Right cardiac atrium (tissue), 5 donors: Measurements from ENCODE around the gene GYG1. TPM values are rescaled to one million over a fixed set of nuclear protein-coding genes. Genes with fewer than 3 reads are reported as not detected.
A peak's percentile ranks its signal among the peaks of the same experiment; 100 is the strongest.
"Not testable (repeated sequence)": the region's sequence is repeated elsewhere in the genome, so short reads cannot be mapped to it uniquely, and the experiment has no call there.

Experiments used
- ATAC-seq, 2 donors: fragments of 200-7000 bp; cut with Tn5 transposase; one replicate each; pipeline versions ENCODE4 v1.8.0 to v1.9.1; 2020; ENCODE audit warnings: moderate library complexity in 2 of 2, mild to moderate bottlenecking in 1 of 2
- DNase-seq, 3 donors: peaks; one replicate each; pipeline ENCODE4 v3.0.0-alpha.2; 2020
- H3K27ac ChIP-seq: one replicate; pipeline ENCODE4 v1.5.1; 2013; ENCODE audit warnings: mild to moderate bottlenecking, low read length, control low read depth, moderate library complexity
- H3K27me3 ChIP-seq: one replicate; pipeline ENCODE4 v1.6.1; 2013; ENCODE audit not compliant: control insufficient read depth, insufficient read depth
- H3K4me1 ChIP-seq: one replicate; pipeline ENCODE4 v1.6.1; 2013; ENCODE audit warnings: low read length; ENCODE audit not compliant: control insufficient read depth, insufficient read depth
- H3K4me3 ChIP-seq: one replicate; pipeline ENCODE4 v1.5.1; 2013; ENCODE audit warnings: low read length, control low read depth
- H3K9me3 ChIP-seq: one replicate; pipeline ENCODE4 v1.6.1; 2013; ENCODE audit warnings: low read length; ENCODE audit not compliant: control insufficient read depth
- WGBS: extraction: QIAGEN DNeasy Blood & Tissue Kit; methylation state at CpG from one replicate; pipeline ENCODE4 v1.1.7; 2013; 5-methylcytosine and 5-hydroxymethylcytosine counted together
- intact Hi-C, 4 donors: fragments of 100-400 bp; cut with DNase I; formaldehyde crosslinking; loops; one replicate each; pipeline versions ENCODE4 v1.11.0 to v1.14.0; 2022 to 2023
- polyA plus RNA-seq: library from polyadenylated mRNA; stranded (reverse); fragments of 200-250 nt; gene quantifications from one replicate; pipeline ENCODE4 v1.2.3, GENCODE V29; 2013
- total RNA-seq, 4 donors: library from RNA; stranded (reverse); fragmentation: NEBNext Ultra II Directional; extraction: Animal tissue kit (Norgen Biotek cat#: 25700); gene quantifications; one replicate each; pipeline ENCODE4 v1.2.1, GENCODE V29; 2021
- donor health status: healthy with polysubstance abuse.
- donor health status: DM: no; HTN: yes; CAD: no.
- donor health status: DM: no; HTN: no; CAD: no.
- donor health status: DM: no; HTN: yes; CAD: no; lungs with severe emphysema.
- donor health status: DM: yes; HTN: yes; CAD: no.

Gene GYG1
- total and polyA plus RNA-seq, 5 donors, result 98.4 to 144 (median 123) TPM

DNA sequence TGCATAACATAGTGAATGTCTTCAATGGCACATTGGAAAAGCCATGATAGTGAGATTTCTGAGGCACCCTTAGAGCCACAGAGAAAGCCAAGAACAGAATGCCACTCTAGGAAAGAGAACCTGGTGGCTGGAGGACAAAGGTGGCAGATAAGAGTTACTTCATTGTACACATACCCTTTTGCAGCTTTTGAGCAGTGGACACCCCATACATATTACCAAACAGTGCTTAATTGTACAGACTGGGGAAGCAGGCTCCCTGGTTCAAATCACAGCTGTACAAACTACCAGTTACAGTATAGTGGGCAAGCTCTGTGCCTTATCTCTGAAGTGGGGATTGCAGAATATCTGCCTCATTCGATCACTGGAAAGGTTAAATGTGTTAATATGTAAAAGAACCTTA is 10.1 kb upstream of the GYG1 start:
- H3K27me3 ChIP-seq, result no peaks in the 10 kb centered on the region
- ATAC-seq, result no peak
- no peaks in the 10 kb centered on the region for H3K9me3 ChIP-seq
- no peak overlapping the region for H3K4me3 ChIP-seq
- WGBS, result 94% methylated on average over 1 of the region's 1 CpG
- H3K4me1 ChIP-seq, result no peaks in the 10 kb centered on the region
- intact Hi-C loops, result no loop called here
- H3K27ac ChIP-seq, result no peak overlapping the region
- no peak for DNase-seq

DNA sequence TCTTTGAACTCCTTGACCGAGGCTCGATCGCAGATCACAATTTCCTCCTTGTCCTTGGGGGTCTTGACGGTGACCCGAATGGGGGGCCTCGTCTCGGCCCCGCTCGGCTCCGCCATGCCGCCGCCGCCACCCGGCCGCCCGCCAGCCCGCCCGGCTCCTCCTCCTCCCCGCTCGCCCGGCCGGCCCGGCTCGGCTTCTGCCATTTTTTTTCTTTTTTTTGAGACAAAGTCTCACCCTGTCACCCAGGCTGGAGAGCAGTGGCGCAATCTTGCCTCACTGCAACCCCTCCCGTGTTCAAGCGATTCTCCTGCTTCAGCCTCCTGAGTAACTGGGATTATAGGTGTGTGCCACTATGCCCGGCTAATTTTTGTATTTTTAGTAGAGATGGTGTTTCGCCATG is 3.8 kb upstream of the GYG1 start:
- H3K9me3 ChIP-seq, H3K4me3 ChIP-seq, DNase-seq, intact Hi-C loops, H3K27me3 ChIP-seq, H3K27ac ChIP-seq, H3K4me1 ChIP-seq, ATAC-seq: not testable (repeated sequence)
- 97% methylated on average over 29 of the region's 29 CpGs for WGBS

DNA sequence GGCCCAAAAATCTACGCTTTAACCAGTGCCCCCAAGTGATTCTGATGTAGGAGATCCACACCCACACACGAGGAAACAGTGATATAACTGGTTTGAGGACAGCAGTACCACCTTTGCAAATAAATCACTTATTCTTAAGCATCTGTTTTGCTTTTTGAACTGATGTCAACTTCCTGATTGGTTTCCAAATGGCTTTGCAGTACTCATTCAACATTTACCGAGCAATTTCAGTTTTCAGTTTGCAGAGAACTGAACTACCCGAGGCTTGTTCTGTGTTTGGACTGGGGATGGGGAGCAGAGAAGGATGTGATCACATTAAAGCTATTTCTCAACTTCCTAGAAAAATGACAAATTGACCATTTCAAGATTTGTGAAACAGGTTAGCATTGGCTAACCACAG is 1.1 kb upstream of the GYG1 start:
- ATAC-seq (no peak), DNase-seq (no peak)
- H3K4me3 ChIP-seq, result no peak overlapping the region
- H3K9me3 ChIP-seq, result no peaks in the 10 kb centered on the region
- H3K4me1 ChIP-seq, result peaks cover 5% of the 10 kb centered on the region
- intact Hi-C loops, result no loop called here
- H3K27me3 ChIP-seq, result no peaks in the 10 kb centered on the region
- no peak overlapping the region for H3K27ac ChIP-seq
- WGBS, result 68% methylated on average over 4 of the region's 4 CpGs

DNA sequence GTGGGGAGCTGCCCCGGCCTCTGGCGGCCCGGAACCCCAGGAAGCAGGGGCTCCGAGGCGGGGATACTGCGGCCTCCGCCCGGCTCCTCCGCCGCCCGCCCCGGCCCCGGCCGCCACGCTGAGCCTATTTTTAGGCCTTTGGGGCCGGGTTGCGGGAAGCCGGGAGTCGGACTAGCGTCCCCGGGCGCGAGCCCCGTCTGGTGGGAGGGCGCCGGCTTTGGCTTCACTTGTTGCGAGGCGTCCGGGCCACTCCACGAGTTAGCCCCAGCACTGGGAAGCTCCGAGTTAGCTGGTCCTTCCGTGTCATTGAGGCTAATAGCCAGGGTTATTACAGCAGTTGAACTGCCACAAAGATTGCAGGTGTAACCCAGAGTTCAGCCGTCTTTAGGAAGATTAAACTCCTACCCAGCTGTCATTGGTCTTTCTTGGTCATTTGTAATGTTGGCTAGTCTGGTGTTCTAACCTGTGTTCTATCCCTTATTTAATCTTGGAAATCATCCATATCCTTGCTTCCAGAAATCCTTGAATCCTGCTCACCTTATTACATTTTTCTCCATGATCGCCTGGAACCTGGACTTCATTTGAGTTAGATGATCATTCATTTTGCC is 791 bp downstream of the GYG1 start:
- 3% methylated on average over 34 of the region's 34 CpGs for WGBS
- Histone ChIP-seq H3K4me1 (peaks cover 5% of the 10 kb centered on the region), H3K27ac (peak overlapping the region; percentile 94), H3K9me3 (no peaks in the 10 kb centered on the region), H3K27me3 (no peaks in the 10 kb centered on the region), H3K4me3 (peak overlapping the region; percentile 87)
- DNase-seq (peak; percentile 68 to 84 (median 81)), ATAC-seq (peak; percentile 59 to 66)
- intact Hi-C loops, result no loop called here

DNA sequence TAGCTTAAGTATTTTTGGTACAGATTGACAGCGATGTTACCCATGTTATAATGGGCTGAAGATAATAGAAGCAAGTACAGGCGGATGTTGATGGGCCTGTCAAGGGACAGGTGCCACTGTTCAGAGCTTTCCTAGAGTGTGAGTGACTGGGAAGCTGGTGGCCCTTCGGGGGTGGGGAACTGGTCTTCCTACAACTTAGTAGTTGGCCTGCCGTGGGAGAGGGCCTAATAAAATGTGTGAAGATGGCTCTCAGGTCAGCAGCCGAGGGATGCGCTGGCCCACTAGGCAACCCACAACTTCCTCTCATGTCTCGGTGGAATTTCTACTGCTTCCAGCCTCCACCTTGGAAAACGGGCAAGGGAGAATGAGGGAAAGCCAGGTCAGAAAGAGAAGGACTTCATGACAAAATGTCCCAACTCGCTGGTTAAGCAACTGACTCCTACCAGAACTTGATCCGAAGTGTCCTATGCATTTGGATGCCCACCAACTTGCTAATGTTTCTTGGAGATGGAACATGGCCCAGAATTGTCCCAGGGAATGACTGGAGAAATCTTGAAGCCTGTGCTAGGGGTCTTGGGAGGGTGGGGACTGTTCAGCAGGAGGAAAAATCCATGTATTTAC is 1.4 kb downstream of the GYG1 start:
- no peak overlapping the region for H3K27ac ChIP-seq
- DNase-seq (no peak), ATAC-seq (no peak)
- H3K4me3 ChIP-seq, result peak overlapping the region; percentile 87
- H3K9me3 ChIP-seq, result no peaks in the 10 kb centered on the region
- intact Hi-C loops, result no loop called here
- 74% methylated on average over 10 of the region's 10 CpGs for WGBS
- H3K27me3 ChIP-seq, result no peaks in the 10 kb centered on the region
- H3K4me1 ChIP-seq, result peaks cover 5% of the 10 kb centered on the region

DNA sequence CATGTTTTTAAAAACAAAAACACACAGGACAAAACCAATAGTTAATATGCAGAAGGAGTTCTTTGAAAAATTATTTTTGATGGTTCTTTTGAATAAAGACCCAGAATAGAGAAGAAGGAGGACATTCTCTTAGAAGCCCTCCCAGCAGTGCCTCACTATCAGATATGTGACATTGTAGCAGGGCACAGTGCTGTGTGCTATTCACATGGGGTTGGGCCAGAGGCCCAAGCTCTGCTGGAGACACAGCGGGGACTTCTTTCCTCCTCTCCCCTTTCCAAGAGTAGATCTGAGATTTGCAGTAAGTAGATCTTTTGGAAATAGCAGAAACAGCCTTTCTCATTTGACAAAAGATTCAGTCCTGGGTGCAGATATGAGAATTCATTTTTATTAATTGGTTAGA is 6.3 kb downstream of the GYG1 start:
- Histone ChIP-seq H3K27ac (no peak overlapping the region), H3K9me3 (no peaks in the 10 kb centered on the region), H3K27me3 (no peaks in the 10 kb centered on the region), H3K4me3 (no peak overlapping the region), H3K4me1 (peaks cover 4% of the 10 kb centered on the region)
- ATAC-seq, result no peak
- intact Hi-C loops, result no loop called here
- WGBS, result 84% methylated on average over 1 of the region's 1 CpG
- DNase-seq, result no peak

DNA sequence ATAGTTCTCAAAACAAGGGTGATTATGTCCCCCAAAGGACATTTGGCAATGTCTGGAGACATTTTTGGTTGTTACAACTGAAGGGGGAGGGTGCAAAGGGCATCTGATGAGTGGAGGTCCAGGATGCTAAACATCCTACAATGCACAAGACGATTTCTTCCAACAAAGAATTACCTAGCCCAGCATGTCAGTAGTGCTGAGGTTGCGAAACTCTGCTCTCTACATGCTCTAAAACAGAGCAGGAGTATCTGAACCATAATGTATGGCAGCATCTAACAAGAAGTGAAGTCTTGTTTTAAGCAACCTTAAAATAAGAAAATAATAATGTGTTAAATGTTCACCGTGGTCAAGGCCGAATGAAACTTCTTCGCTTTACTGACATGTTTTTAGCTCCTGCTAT is 7.0 kb downstream of the GYG1 start:
- H3K4me1 ChIP-seq, result no peaks in the 10 kb centered on the region
- H3K9me3 ChIP-seq, result no peaks in the 10 kb centered on the region
- intact Hi-C loops, result no loop called here
- no peak overlapping the region for H3K4me3 ChIP-seq
- no peak for DNase-seq
- no peaks in the 10 kb centered on the region for H3K27me3 ChIP-seq
- no peak for ATAC-seq
- WGBS, result 79% methylated on average over 5 of the region's 5 CpGs
- H3K27ac ChIP-seq, result no peak overlapping the region

DNA sequence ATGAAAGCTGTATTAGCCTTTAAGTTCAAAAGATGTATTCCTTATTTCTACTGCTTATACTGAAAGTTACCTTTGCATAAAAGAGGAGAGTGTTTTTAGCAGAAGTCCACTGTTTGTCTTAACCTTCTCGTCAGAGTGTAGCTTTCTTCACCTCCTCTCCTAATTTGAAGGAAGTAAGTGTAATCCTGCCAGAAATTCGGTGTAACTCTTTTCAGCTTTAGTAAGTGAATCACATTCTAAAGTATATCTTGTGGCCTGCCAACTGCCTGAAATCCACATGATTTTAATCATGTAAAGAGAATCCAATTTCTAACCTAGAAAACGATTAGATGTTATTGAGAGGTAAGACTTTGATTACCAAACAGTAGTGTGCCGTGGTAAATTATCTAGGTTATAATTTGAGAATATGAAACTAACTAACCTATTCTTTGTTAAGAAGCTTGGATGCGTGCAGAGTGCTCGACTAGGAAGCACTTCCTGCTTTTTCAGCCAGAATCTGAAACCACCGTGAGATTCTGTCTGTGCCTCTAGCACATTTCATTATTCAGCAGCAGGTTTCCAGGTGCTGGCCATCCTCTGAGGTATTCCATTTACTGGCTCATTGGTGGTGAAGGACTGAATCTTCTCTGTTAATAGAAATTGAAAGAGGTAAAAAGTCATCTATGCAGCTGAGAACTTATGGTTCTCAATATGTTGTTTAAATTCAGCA is 7.5 kb downstream of the GYG1 start:
- DNase-seq (no peak), ATAC-seq (peak in 1 of 2 donors; percentile 28)
- H3K4me1 ChIP-seq, result no peaks in the 10 kb centered on the region
- H3K4me3 ChIP-seq, result no peak overlapping the region
- WGBS, result 28% methylated on average over 7 of the region's 7 CpGs
- intact Hi-C loops, result no loop called here
- no peaks in the 10 kb centered on the region for H3K27me3 ChIP-seq
- peak overlapping the region; percentile 61 for H3K27ac ChIP-seq
- H3K9me3 ChIP-seq, result no peaks in the 10 kb centered on the region

DNA sequence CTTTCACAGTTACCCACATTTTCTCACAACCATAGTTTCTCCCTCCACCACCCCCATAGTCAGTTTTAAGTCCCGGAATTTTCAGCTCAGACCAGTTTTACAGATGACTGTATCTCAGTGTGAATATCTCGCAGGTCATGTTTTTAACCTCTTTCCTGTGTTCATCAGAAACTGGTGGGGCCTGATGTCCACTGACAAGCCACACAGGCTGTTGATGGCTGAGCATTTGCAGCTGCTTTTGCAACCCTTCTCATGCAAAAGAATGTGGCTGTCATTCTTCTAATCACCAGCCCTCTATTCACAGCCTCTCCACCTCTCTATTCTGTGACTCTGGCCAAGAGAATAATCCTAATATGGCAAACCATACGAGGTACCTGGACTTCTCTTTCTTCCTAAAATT is 8.5 kb downstream of the GYG1 start:
- peak in 1 of 2 donors; percentile 74 for ATAC-seq
- H3K4me1 ChIP-seq, result peaks cover 2% of the 10 kb centered on the region
- H3K27me3 ChIP-seq, result no peaks in the 10 kb centered on the region
- no peak overlapping the region for H3K4me3 ChIP-seq
- WGBS, result 59% methylated on average over 3 of the region's 3 CpGs
- H3K9me3 ChIP-seq, result no peaks in the 10 kb centered on the region
- DNase-seq, result no peak
- intact Hi-C loops, result no loop called here
- peak overlapping the region; percentile 48 for H3K27ac ChIP-seq

DNA sequence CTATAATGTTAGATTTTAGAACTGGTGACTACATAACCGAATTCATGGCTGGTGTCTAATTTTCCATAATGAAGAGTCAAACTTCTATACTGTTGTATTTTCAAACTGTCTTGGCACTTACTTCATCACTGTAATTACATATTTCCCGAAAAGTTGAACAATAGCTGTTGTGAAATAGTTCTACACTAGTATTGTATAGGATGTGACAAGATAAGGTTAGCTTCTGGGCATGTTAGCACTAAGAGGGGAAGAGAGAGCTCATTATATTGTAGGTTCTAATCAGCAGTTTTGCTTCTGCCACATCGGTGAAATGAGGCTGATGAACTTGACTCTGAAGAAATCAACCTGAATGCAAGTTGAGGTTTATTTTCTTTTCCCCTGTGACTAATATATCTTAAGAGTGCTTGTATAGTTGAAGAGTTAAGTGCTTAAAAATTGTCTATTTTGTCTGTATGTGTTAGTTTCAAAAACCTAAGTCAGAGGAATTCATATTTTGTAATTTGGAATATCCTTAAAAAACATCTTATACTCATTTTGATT is 8.9 kb downstream of the GYG1 start:
- H3K27me3 ChIP-seq, result no peaks in the 10 kb centered on the region
- H3K9me3 ChIP-seq, result no peaks in the 10 kb centered on the region
- H3K4me3 ChIP-seq, result no peak overlapping the region
- peaks cover 2% of the 10 kb centered on the region for H3K4me1 ChIP-seq
- no peak overlapping the region for H3K27ac ChIP-seq
- no peak for ATAC-seq
- WGBS, result 54% methylated on average over 3 of the region's 3 CpGs
- intact Hi-C loops, result no loop called here
- no peak for DNase-seq

DNA sequence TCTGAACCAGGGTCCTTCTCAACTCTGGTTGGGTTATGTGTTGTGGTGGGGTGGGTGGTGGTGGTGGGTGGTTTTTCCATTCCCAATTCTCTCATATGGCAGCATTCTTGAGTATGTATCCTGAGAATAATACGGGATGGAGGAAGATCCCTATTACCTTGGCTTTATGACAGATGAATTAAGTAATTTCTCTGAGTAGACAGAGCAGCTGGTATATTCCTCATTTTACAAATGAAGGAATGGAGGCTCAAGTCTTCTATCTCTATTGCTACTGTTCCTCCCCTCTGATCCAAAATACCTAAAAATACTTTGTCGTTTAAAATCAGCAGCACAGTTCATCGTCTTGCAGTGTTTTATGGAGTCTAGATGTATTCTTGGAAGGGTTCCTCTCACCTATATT is 10.4 kb downstream of the GYG1 start:
- Histone ChIP-seq H3K27ac (no peak overlapping the region), H3K4me3 (no peak overlapping the region), H3K4me1 (peaks cover 2% of the 10 kb centered on the region), H3K9me3 (no peaks in the 10 kb centered on the region), H3K27me3 (no peaks in the 10 kb centered on the region)
- intact Hi-C loops, result no loop called here
- no peak for ATAC-seq
- DNase-seq, result no peak
- 78% methylated on average over 3 of the region's 3 CpGs for WGBS
